ENCODE measurements around the gene BMAL1. TPM values are rescaled to one million over a fixed set of nuclear protein-coding genes. Genes with fewer than 3 reads are reported as not detected.

The BMAL1 gene
- polyA plus RNA-seq, 1 donor = 9.3 TPM

- DNase-seq = no peak
Observed at GRCh38 chr11:13317293-13318080, 39.9 kb downstream of the BMAL1 start.

- no peak for DNase-seq
Observed at GRCh38 chr11:13318498-13319295, 41.1 kb downstream of the BMAL1 start.

GRCh38 chr11:13320688-13321087 lies 43.1 kb downstream of the BMAL1 start:
- no peak for DNase-seq

GRCh38 chr11:13321431-13321830 lies 43.8 kb downstream of the BMAL1 start:
- DNase-seq = no peak

GRCh38 chr11:13324141-13324540 lies 46.6 kb downstream of the BMAL1 start:
- DNase-seq = no peak

- DNase-seq = no peak
Observed at GRCh38 chr11:13324709-13325108, 47.1 kb downstream of the BMAL1 start.

GRCh38 chr11:13327421-13327820 lies 49.8 kb downstream of the BMAL1 start:
- DNase-seq = no peak

- DNase-seq = no peak
Observed at GRCh38 chr11:13328286-13328685, 50.7 kb downstream of the BMAL1 start.

- no peak for DNase-seq
Observed at GRCh38 chr11:13329670-13330356, 52.2 kb downstream of the BMAL1 start.

- no peak for DNase-seq
Observed at GRCh38 chr11:13332124-13332523, 54.5 kb downstream of the BMAL1 start.

GRCh38 chr11:13333456-13333957 lies 55.9 kb downstream of the BMAL1 start:
- no peak for DNase-seq

GRCh38 chr11:13334034-13334786 lies 56.6 kb downstream of the BMAL1 start:
- DNase-seq = no peak

GRCh38 chr11:13335319-13335718 lies 57.7 kb downstream of the BMAL1 start:
- DNase-seq = no peak

GRCh38 chr11:13336246-13336878 lies 58.8 kb downstream of the BMAL1 start:
- DNase-seq = no peak

- DNase-seq = peak; percentile 32
Observed at GRCh38 chr11:13338019-13338426, 60.4 kb downstream of the BMAL1 start.

GRCh38 chr11:13338427-13339069 lies 61.0 kb downstream of the BMAL1 start:
- DNase-seq = no peak

- DNase-seq = no peak
Observed at GRCh38 chr11:13339195-13340153, 61.9 kb downstream of the BMAL1 start.

- DNase-seq = no peak
Observed at GRCh38 chr11:13341026-13341425, 63.4 kb downstream of the BMAL1 start.

- no peak for DNase-seq
Observed at GRCh38 chr11:13343067-13343466, 65.5 kb downstream of the BMAL1 start.

Measured in hindlimb muscle (tissue), 1 donor.